ENCODE results near the gene ITGA1. TPM values are rescaled to one million over a fixed set of nuclear protein-coding genes. Genes with fewer than 3 reads are reported as not detected.

ITGA1 gene
- total and polyA plus RNA-seq, 2 of the 13 experiments (the other 11 are each of a cell fraction or from before 2014, with no cell fraction given): 23.1 to 28.6 TPM

- no peak for FAIRE-seq
- intact Hi-C loops (cut with micrococcal nuclease; ENCODE audit: unreplicated experiment): no loop called here
- TF ChIP-seq ZNF678 (CRISPR knock-in tag; IDR thresholded peaks at IDR 0.05) (no peak), PAWR (CRISPR knock-in tag; IDR thresholded peaks at IDR 0.05; ENCODE audit: borderline replicate concordance) (no peak), E2F1 (CRISPR knock-in tag; IDR thresholded peaks at IDR 0.05) (no peak), ZBTB4 (CRISPR knock-in tag; IDR thresholded peaks at IDR 0.05; ENCODE audit: borderline replicate concordance) (no peak), NR2F6 (IDR thresholded peaks at IDR 0.05) (no peak), NR2F6 (CRISPR knock-in tag; IDR thresholded peaks at IDR 0.05) (no peak), MXD4 (CRISPR knock-in tag; IDR thresholded peaks at IDR 0.05) (no peak), SNRNP70 (IDR thresholded peaks at IDR 0.05; ENCODE audit: low read depth, low read length) (no peak), ZNF607 (CRISPR knock-in tag; IDR thresholded peaks at IDR 0.05; ENCODE audit: borderline replicate concordance) (no peak), RBM39 (IDR thresholded peaks at IDR 0.05; ENCODE audit: low read depth, low read length, poor library complexity, severe bottlenecking) (no peak), NFAT5 (CRISPR knock-in tag; IDR thresholded peaks at IDR 0.05) (no peak)
- TF ChIP-seq, protein P1, sequence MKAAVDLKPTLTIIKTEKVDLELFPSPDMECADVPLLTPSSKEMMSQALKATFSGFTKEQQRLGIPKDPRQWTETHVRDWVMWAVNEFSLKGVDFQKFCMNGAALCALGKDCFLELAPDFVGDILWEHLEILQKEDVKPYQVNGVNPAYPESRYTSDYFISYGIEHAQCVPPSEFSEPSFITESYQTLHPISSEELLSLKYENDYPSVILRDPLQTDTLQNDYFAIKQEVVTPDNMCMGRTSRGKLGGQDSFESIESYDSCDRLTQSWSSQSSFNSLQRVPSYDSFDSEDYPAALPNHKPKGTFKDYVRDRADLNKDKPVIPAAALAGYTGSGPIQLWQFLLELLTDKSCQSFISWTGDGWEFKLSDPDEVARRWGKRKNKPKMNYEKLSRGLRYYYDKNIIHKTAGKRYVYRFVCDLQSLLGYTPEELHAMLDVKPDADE (CRISPR knock-in tag; IDR thresholded peaks at IDR 0.05): no peak
These were observed 17.9 kb downstream of the ITGA1 start for GRCh38 chr5:52805615-52806014.

More at GRCh38 chr5:52805615-52806014, 17.9 kb downstream of the ITGA1 start:
- CTCF ChIA-PET (ENCODE audit: low intra/inter-chr PET ratio, low total read pairs): no interaction called here
- no peak overlapping the region for H2AFZ ChIP-seq (ENCODE audit: low read length)
- 91% methylated on average over 2 of the region's 2 CpGs for WGBS (ENCODE audit: low lambda C conversion rate)
- BruUV-seq (replicated peaks): no TSS peak
- no peak overlapping the region for H3K9ac ChIP-seq (ENCODE audit: insufficient read depth, low read depth, low read length)
- peaks cover 0 to 20% of the 10 kb centered on the region in 2 experiments; a peak in 2 of 5 replicates for H3K36me3 ChIP-seq (replicated peaks in 1 of 2; ENCODE audit: control insufficient read depth in 1 of 2, insufficient read depth in 2 of 2, low read length in 2 of 2)
- H3K4me2 ChIP-seq (ENCODE audit: low read depth, low read length): no peak overlapping the region
- ATAC-seq (no peak), DNase-seq (ENCODE audit: low spot score) (no peak)
- H4K20me1 ChIP-seq (ENCODE audit: insufficient read depth, low read length): peaks cover 37% of the 10 kb centered on the region
- peaks cover 65% of the 10 kb centered on the region for H3K4me1 ChIP-seq (ENCODE audit: insufficient read depth, low read length)
- H3K27me3 ChIP-seq (ENCODE audit: control insufficient read depth in 1 of 2, insufficient read depth in 2 of 2, low read length in 2 of 2): no peaks in the 10 kb centered on the region; a peak in 1 of 5 replicates
- H3K79me2 ChIP-seq (ENCODE audit: insufficient read depth, low read length): peaks cover 66% of the 10 kb centered on the region
- no peak overlapping the region for H3K4me3 ChIP-seq (replicated peaks in 1 of 3; ENCODE audit: insufficient read depth in 1 of 3, low read depth in 2 of 3, low read length in 3 of 3)
- POLR2A ChIA-PET: no interaction called here
- in situ Hi-C loops (cut with HindIII; ENCODE audit: extremely low pct_ligation_motif_present, low pct_unique_long_range_greater_than_20kb): no loop called here
- no peaks in the 10 kb centered on the region for H3K9me3 ChIP-seq (ENCODE audit: low read length)
- no peak overlapping the region for H3K27ac ChIP-seq (ENCODE audit: extremely low read length, insufficient read depth, low read length)

All from HepG2 (cell line).